Memory B cell (primary cell): ENCODE data around the gene MLLT6.
"Not testable (repeated sequence)": the region's sequence is repeated elsewhere in the genome, so short reads cannot be mapped to it uniquely, and the experiment has no call there.

Source experiments
- ATAC-seq: fragments of 150-1000 bp; cut with Tn5 transposase; 2 replicates; pipeline ENCODE4 v1.10.0; 2021; ENCODE audit warnings: low read depth, mild to moderate bottlenecking, moderate library complexity
- DNase-seq, 2 donors: peaks; one replicate each; pipeline ENCODE4 v3.0.0; 2022; ENCODE audit warnings: low spot score in 2 of 2
- H3K27ac Mint-ChIP-seq: one replicate; pipeline ENCODE4 v1.8.0; 2022; ENCODE audit warnings: mild to moderate bottlenecking, moderate library complexity, mixed read lengths
- H3K27me3 Mint-ChIP-seq: one replicate; pipeline ENCODE4 v1.8.0; 2022; ENCODE audit warnings: mixed read lengths
- H3K36me3 Mint-ChIP-seq: one replicate; pipeline ENCODE4 v1.8.0; 2022; ENCODE audit warnings: mild to moderate bottlenecking, mixed read lengths
- H3K4me1 Mint-ChIP-seq: one replicate; pipeline ENCODE4 v1.8.0; 2022; ENCODE audit warnings: mixed read lengths
- H3K4me3 Mint-ChIP-seq: one replicate; pipeline ENCODE4 v1.8.0; 2022; ENCODE audit warnings: mild to moderate bottlenecking, moderate library complexity, mixed read lengths
- H3K9me3 Mint-ChIP-seq: one replicate; pipeline ENCODE4 v1.8.0; 2022; ENCODE audit warnings: mixed read lengths

MLLT6 gene

DNA sequence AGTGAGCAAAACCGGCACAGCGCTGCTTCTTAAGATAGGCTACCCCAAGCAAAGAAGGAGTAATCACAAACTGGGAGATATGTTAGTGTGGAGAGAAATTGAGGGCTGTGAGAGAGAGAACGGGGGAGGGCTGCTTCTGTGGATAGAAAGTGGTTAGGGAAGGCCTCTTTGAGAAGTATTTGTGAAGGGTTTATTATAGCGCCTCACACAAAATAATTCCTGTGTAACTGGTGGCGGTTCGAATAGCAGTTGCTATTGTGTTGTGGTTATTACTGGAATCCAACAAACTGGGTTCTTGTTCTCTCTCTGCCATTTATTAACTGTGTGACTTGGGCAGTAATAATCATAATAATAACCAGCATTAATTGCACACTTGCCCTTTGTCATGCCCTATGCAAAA, 15.9 kb downstream of the MLLT6 start:
- Mint-ChIP-seq H3K4me3 (no peak overlapping the region), H3K27me3 (no peaks in the 10 kb centered on the region), H3K27ac (no peak overlapping the region), H3K4me1 (peaks cover 5% of the 10 kb centered on the region), H3K9me3 (no peaks in the 10 kb centered on the region), H3K36me3 (peaks cover 22% of the 10 kb centered on the region)
- DNase-seq (no peak), ATAC-seq (no peak)

DNA sequence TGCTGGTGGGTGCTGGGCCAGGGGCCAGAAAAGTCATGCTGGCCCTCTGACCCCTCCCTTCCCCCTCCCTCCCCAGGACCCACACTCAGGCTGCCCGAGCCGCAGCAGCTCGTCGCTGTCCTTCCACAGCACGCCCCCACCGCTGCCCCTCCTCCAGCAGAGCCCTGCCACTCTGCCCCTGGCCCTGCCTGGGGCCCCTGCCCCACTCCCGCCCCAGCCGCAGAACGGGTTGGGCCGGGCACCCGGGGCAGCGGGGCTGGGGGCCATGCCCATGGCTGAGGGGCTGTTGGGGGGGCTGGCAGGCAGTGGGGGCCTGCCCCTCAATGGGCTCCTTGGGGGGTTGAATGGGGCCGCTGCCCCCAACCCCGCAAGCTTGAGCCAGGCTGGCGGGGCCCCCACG, 16.7 kb downstream of the MLLT6 start:
- peaks cover 8% of the 10 kb centered on the region for H3K4me1 Mint-ChIP-seq
- no peak overlapping the region for H3K4me3 Mint-ChIP-seq
- ATAC-seq (no peak), DNase-seq (no peak)
- H3K36me3 Mint-ChIP-seq = peaks cover 21% of the 10 kb centered on the region
- H3K27me3 Mint-ChIP-seq = no peaks in the 10 kb centered on the region
- H3K27ac Mint-ChIP-seq = no peak overlapping the region
- no peaks in the 10 kb centered on the region for H3K9me3 Mint-ChIP-seq

DNA sequence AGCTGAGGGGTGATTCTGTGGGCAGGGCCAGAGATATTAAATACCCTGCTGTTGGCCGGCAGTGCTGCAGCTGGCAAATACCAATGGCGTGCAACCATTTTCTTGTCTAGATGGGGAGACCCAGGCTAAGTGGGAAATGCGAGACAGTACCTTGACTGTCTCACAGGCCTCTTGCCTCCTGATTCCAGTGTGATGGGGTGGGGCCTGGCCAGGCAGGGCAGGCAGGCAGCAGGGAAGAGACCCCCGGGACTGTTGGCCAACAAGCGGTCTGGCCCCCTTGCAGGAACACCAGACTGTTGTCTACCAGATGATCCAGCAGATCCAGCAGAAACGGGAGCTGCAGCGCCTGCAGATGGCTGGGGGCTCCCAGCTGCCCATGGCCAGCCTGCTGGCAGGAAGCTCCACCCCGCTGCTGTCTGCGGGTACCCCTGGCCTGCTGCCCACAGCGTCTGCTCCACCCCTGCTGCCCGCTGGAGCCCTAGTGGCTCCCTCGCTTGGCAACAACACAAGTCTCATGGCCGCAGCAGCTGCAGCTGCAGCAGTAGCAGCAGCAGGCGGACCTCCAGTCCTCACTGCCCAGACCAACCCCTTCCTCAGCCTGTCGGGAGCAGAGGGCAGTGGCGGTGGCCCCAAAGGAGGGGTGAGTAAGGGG, 19.4 kb downstream of the MLLT6 start:
- H3K27ac Mint-ChIP-seq = no peak overlapping the region
- H3K4me3 Mint-ChIP-seq = no peak overlapping the region
- no peaks in the 10 kb centered on the region for H3K9me3 Mint-ChIP-seq
- H3K36me3 Mint-ChIP-seq = peaks cover 9% of the 10 kb centered on the region
- H3K27me3 Mint-ChIP-seq = no peaks in the 10 kb centered on the region
- H3K4me1 Mint-ChIP-seq = peaks cover 29% of the 10 kb centered on the region
- ATAC-seq (no peak), DNase-seq (no peak)

DNA sequence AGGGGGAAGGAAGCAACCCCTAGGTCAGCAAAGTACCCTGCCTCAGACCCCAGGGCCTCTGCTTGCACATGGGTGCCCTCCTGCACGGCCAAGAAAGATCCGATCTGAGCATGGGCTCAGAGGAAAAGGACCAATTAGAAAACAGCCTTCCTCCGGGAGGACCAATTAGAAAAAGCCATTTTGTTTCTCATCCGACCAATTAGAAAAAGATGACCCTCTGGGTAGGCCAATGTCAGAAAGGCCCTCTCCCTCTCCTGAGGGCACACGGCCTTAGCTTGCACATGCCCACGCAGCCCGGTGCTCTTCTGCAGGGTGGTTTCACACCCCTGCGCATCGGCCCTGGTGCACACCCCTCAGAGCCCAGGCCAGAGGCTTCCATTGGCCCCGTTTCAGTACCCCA, 20.0 kb downstream of the MLLT6 start:
- DNase-seq (no peak), ATAC-seq (no peak)
- no peak overlapping the region for H3K27ac Mint-ChIP-seq
- no peaks in the 10 kb centered on the region for H3K9me3 Mint-ChIP-seq
- peaks cover 30% of the 10 kb centered on the region for H3K4me1 Mint-ChIP-seq
- H3K27me3 Mint-ChIP-seq = no peaks in the 10 kb centered on the region
- H3K36me3 Mint-ChIP-seq = peaks cover 8% of the 10 kb centered on the region
- H3K4me3 Mint-ChIP-seq = no peak overlapping the region

DNA sequence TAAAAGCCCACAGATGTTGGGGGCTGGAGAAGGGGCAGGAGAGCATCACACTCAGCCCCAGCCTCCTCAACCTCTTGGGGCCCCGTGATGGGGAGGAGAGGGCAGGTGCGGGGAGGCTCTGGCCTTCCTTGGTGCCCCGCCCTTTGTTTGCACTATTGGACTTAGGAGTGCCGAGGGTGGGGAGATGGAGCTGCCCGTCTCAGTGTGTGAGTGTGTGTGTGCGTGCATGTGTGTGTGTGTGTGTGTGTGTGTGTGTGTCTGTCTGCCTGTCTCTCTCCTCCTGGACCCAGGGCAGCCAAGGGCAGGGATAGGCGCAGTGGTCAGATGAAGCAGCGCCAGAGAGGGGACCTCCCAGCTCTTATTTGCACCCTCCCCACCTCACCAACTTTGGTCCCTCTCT, 21.1 kb downstream of the MLLT6 start:
- H3K9me3 Mint-ChIP-seq, DNase-seq, H3K36me3 Mint-ChIP-seq, ATAC-seq, H3K27me3 Mint-ChIP-seq, H3K4me3 Mint-ChIP-seq, H3K27ac Mint-ChIP-seq: not testable (repeated sequence)
- peaks cover 34% of the 10 kb centered on the region for H3K4me1 Mint-ChIP-seq

DNA sequence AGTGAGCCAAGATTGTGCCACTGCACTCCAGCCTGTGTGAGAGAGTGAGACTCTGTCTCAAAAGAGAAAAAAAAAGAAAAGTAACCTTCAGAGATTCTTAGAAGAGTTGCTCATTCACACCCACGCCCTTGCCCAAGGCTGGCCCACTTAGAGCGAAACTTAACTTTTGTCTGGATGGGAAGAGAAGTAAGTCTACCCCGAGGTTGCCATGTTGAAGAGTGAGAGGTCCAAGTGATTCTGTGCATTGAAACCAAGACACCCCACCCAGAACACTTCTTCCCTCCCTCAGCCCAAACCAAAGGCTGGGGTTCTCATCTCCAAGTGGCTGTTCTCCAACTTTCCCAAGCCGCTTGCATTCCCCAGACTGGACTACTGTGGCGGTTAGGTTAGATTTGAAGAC, 22.7 kb downstream of the MLLT6 start:
- H3K4me1 Mint-ChIP-seq = peaks cover 40% of the 10 kb centered on the region
- H3K9me3 Mint-ChIP-seq = no peaks in the 10 kb centered on the region
- H3K27me3 Mint-ChIP-seq = no peaks in the 10 kb centered on the region
- H3K27ac Mint-ChIP-seq = peak overlapping the region; percentile 40
- ATAC-seq (no peak), DNase-seq (no peak)
- H3K4me3 Mint-ChIP-seq = peak overlapping the region; percentile 51
- peaks cover under 1% of the 10 kb centered on the region for H3K36me3 Mint-ChIP-seq

DNA sequence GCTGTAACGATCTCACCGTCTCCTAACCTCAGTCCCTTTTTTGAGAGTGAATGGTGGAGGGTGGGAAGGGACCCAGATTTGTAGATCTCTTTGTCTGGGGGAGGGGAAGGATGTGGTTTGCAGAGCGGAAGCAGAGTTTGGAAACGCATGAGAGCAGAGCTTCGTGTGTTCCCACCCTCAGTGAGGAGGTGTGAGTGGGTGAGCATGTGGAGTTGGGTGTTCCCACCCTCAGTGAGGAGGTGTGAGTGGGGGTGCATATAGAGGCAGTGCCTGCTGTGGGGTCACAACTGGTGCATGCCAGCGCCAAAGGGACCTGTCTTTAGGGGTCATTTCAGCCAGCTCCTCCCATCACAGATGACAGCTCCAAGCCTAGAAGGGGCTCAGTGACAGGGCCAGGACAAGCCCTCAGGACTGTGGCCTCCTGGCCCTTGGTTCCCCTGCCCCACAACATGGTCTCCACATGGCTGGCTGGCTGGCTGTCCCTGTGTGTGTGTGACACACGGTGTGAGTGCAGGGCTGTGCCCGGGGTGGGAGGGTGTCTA, 23.3 kb downstream of the MLLT6 start:
- Mint-ChIP-seq H3K27me3 (no peaks in the 10 kb centered on the region), H3K9me3 (no peaks in the 10 kb centered on the region), H3K4me3 (peak overlapping the region; percentile 51), H3K27ac (peak overlapping the region; percentile 40), H3K36me3 (peaks cover 2% of the 10 kb centered on the region), H3K4me1 (peaks cover 45% of the 10 kb centered on the region)
- peak in 1 of 2 donors; percentile 40 for DNase-seq
- ATAC-seq = peak; percentile 56

DNA sequence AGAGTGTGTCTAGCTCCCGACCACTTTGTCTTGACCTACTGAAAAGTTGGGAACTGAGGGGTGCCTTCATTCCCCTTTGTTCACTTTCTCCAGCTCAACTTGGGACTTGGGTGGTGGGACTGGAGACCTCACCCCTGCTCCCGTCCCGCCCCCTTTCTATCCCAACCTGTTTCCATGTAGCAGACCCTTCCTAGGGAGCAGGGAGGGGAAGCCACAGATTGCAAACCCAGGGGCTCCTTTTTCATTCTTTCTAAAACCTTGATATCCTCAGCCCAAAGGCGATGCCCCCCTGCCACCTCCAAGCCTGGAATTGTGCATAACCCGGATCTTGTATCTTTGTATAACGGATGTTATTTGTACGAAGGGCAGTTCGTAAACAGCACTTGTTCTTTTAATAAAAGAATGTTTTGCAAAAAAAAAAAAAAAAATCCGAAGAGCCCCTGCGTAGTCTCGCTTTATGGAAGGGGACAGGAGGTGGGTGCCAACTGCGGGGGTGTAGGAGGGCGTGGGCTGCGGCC, 24.4 kb downstream of the MLLT6 start:
- ATAC-seq = no peak
- no peaks in the 10 kb centered on the region for H3K9me3 Mint-ChIP-seq
- peaks cover 50% of the 10 kb centered on the region for H3K4me1 Mint-ChIP-seq
- H3K4me3 Mint-ChIP-seq = peak overlapping the region; percentile 59
- no peak overlapping the region for H3K27ac Mint-ChIP-seq
- H3K36me3 Mint-ChIP-seq = peaks cover 2% of the 10 kb centered on the region
- H3K27me3 Mint-ChIP-seq = no peaks in the 10 kb centered on the region
- DNase-seq = no peak

DNA sequence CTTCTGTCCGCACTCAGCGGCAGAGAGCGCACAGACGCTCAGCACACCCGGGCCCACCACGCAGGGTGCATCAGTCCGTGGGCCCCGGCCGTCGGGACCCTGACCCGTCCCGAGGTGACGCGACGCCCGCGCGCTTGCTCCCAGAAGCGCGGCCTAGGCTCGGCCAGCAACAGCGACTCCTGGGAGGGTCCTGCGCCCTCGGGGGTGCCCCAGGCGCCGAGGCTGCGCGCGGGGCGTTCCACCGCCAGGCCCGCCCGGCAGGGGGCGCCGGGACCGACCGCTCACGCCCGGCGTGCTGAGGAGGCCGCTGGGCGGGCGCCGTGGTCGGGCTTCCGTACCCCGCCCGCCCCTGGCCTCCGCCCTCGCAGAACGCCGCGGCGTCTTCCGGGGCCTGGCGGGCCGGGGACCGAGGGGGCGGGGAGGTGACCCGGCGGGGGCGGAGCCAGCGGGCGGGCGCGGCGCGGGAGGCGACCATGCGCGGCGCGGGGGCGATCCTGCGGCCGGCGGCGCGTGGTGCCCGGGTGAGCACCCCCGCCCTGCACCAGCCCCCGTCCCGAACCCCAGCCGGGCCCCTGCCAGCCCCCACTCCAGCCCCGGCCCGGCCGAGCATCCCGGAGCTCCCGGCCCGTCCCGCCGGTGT, 24.9 kb downstream of the MLLT6 start, which contains the start of gene CISD3:
Gene CISD3, plus strand, starts transcription at position 456 of the 640 bp plus-strand sequence. Its CDS starts 18 bp downstream, at position 474.
- DNase-seq = peak; percentile 85 to 92
- ATAC-seq = peak; percentile 87
- no peaks in the 10 kb centered on the region for H3K9me3 Mint-ChIP-seq
- H3K36me3 Mint-ChIP-seq = peaks cover 2% of the 10 kb centered on the region
- H3K27ac Mint-ChIP-seq = peak within 1 kb of the TSS; percentile 93
- no peaks in the 10 kb centered on the region for H3K27me3 Mint-ChIP-seq
- peaks cover 53% of the 10 kb centered on the region for H3K4me1 Mint-ChIP-seq
- H3K4me3 Mint-ChIP-seq = peak within 1 kb of the TSS; percentile 96

DNA sequence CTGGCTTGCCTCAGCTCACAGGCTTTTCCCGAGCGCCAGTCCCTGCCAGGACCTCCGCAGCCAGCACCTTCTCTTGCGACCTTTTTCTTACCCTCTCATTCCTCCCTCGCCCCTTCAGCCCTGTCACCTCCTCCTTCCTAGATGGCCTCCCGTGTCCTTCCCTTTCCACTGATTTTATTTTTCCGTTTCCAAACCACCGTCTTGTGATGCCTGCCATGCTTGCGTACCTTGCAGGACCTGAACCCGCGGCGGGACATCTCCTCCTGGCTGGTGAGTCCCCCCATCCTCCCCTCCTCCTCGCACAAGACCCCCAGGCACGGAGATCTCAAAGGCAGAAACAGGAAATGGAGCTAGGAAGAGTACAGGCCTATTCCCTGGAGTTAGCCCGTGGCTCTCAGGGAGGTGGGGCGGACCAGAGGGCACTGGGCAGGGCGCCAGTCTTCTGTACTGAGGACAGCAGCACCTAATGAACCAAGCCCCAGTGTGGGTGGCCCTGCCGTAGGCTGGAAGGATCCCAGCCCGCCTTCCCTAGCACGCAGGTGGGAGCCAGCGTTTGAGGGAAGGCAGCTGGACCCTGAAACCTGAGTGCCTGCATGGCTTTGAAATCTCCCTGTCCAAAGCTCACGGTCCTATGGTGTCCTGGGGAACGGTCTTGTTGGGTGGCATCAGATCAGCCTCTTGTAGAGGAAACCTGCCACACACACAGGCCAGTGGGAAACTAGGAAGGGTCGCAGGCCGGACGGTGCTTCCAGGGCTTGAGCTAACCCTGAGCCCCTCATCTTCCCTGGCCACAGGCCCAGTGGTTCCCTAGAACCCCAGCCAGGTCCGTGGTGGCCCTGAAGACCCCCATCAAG, 25.7 kb downstream of the MLLT6 start:
- ATAC-seq = no peak
- peak overlapping the region; percentile 96 for H3K4me3 Mint-ChIP-seq
- H3K9me3 Mint-ChIP-seq = no peaks in the 10 kb centered on the region
- peak overlapping the region; percentile 93 for H3K27ac Mint-ChIP-seq
- peaks cover 2% of the 10 kb centered on the region for H3K36me3 Mint-ChIP-seq
- H3K4me1 Mint-ChIP-seq = peaks cover 55% of the 10 kb centered on the region
- H3K27me3 Mint-ChIP-seq = no peaks in the 10 kb centered on the region
- DNase-seq = no peak

DNA sequence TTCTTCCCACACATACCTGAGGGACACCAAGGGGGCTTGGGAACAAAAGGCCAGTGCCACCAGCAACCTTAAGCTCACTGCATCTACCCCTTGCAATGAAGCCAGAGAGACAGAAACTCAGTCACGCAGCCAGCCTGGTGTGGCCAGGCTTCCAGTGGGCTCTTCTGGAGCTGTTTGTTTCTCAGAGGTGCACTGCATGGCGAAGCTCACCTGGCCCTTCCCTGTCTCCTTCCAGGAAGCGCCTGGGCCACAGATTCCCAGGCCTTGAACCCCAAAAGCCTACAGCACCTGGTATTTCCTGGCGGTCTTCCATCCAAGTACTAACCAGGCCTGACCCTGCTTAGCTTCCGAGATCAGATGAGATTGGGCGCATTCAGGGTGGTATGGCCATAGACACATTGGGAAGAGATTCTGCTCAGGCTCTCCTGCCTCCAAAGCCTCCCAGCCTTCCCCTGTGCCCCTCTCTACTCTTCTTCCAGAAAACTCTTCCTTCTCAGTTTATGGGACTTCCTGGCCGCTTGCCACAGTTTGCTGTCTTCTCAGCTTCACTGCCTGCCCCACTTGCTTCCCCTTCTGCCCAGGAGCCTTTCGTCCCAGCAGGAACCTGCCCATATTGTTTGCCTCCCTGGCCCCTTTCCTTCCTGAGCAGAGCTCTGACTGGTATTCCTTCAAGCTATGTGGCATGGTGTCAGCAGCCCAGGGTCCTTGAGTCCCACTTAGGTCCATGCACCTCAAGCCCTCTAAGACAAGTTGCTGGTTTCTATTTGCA, 26.6 kb downstream of the MLLT6 start:
- DNase-seq (no peak), ATAC-seq (no peak)
- peaks cover 2% of the 10 kb centered on the region for H3K36me3 Mint-ChIP-seq
- peaks cover 51% of the 10 kb centered on the region for H3K4me1 Mint-ChIP-seq
- H3K4me3 Mint-ChIP-seq = peak overlapping the region; percentile 96
- H3K27me3 Mint-ChIP-seq = no peaks in the 10 kb centered on the region
- no peaks in the 10 kb centered on the region for H3K9me3 Mint-ChIP-seq
- H3K27ac Mint-ChIP-seq = peak overlapping the region; percentile 25

DNA sequence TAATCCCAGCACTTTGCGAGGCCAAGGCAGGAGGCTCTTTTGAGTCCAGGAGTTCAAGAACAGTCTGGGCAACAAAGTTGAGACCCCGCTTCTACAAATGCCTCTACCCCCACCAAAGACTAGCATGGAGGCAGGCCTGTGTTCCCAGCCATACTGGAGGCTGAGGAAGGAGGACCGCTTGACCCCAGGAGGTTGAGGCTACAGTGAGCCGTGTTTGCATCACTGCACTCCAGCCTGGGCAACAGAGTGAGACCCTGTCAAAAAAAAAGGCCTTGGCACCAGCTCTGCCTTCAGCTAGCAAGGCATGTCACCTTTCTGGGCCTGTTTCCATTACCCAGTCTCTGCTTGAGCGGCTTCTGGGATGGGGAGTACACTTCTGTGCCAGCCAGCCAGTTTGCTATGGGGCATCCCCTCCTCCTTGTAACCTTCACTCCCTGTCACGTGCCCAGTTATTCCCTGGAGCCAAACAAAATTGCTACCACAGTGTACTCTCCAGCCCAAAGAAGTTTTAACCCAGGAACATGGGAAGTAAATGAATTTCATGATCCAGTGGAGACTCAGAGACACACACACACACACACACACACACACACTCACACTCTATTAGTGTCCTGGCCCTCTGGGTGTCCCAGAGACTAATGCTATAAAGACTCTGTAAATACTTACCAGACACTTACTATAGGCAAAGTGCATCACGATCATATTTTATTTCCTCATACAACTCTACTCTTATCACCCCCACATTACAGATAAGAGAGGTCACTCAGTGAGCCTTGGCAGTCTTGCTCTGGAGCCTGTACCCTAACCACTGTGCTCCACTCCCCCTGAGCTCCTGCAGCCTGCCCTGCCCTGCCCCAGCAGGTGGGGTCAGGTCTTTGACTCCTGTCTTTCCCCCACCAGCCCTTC, 27.6 kb downstream of the MLLT6 start:
- H3K4me1 Mint-ChIP-seq = peaks cover 47% of the 10 kb centered on the region
- H3K27ac Mint-ChIP-seq = peak overlapping the region; percentile 76
- no peaks in the 10 kb centered on the region for H3K27me3 Mint-ChIP-seq
- DNase-seq (no peak), ATAC-seq (no peak)
- no peaks in the 10 kb centered on the region for H3K9me3 Mint-ChIP-seq
- peaks cover 2% of the 10 kb centered on the region for H3K36me3 Mint-ChIP-seq
- H3K4me3 Mint-ChIP-seq = no peak overlapping the region
